Activated gamma-delta T cell treated with anti-CD3 and anti-CD28 coated beads, Interleukin-2, amount 50 U/mL, for 16 hours (primary cell): ENCODE measurements around the gene CILP2.

Experiments
- DNase-seq: peaks from one replicate; pipeline ENCODE4 v3.0.0-alpha.2; 2020; ENCODE audit warnings: low read depth

Gene CILP2

GRCh38 chr19:19538061-19538784, at the start of gene CILP2:
Gene CILP2, plus strand, starts transcription at chr19:19538265. Its CDS starts 85 bp downstream, at chr19:19538350.
- no peak for DNase-seq

GRCh38 chr19:19488875-19489690, 49.0 kb upstream of the CILP2 start:
- peak; percentile 72 for DNase-seq

GRCh38 chr19:19489804-19490204, 48.3 kb upstream of the CILP2 start:
- no peak for DNase-seq

- peak; percentile 73 for DNase-seq
Measured at GRCh38 chr19:19490214-19490968, 47.7 kb upstream of the CILP2 start.

DNA sequence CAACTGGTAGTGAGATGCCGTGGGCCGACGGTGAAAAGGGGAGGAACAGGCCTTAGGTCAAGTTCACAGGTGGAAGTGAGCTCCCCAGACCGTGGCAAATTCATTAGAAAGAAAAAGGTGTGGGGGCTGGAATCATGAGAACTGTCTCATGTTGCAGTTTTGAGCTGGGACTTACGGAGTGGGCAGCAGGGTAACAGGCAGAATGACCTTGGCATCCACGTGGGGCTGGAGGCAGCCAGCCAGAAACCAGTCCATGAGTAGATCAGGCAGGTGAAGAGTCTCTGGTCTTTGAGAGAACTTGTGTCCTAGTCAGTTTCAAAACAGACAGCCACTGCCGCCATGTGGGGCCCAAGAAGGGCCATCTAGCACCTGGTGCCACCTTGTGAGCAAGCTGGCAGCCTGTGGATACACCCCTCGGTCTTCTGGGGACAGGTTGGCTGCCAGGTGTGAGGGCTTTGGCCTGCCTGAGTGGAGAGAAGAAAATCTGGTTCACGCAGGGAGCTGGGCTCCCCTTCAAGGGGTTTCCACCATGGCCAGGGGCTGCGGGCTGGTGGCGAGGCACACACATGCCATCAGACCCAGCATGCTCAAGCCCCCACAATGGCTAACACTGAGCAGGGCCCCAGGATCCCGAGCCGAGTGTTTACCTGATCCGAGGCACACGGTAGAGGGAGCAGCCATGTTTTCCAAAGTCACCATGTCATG, 46.6 kb upstream of the CILP2 start:
- no peak for DNase-seq

- no peak for DNase-seq
Measured at GRCh38 chr19:19492026-19492610, 45.9 kb upstream of the CILP2 start.

GRCh38 chr19:19493841-19494546, 44.1 kb upstream of the CILP2 start:
- DNase-seq = no peak

DNA sequence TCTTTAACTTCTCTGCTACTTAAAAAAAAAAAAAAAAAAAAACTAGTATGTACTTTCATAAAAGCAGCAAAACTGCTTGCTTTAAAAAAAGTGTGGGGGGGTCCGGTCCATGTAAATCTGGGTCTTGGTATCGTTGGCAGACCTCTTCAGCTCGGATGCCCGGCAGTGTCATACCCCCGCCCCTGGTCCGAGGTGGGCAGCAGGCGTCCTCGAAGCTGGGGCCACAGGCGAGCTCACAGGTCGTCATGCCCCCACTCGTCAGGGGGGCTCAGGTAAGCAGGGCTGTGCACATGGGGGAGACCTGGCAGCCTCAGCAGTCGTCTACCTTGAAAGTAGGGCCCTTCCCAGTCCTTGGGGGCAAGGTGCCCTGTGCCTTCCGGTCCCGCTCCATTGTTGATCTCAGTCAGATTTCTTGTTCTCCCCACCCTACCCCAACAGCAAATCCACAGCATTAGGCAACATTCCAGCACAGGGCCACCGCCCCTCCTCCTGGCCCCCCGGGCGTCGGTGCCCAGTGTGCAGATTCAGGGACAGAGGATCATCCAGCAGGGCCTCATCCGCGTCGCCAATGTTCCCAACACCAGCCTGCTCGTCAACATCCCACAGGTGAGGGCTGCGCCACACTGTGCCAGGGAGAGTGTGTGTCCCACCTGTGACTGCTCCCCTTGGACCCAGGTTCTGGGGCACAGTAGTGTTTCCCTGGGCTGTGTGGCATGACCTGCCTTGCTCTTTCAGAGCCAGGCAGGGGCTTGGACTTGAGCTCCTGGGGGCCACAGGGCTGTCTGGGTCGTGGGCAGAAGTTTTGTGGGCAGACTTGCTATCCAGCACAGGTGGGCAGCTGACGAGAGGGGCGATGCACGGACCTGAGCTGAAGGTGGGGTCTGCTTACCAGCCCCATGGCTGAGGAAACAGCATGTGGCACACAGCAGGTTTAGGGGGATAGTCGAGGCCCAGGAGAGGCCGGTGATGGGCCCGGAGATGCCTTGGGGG, 42.2 kb upstream of the CILP2 start:
- no peak for DNase-seq

- DNase-seq = no peak
Measured at GRCh38 chr19:19498255-19498991, 39.6 kb upstream of the CILP2 start.

- DNase-seq = no peak
Measured at GRCh38 chr19:19499272-19499995, 38.6 kb upstream of the CILP2 start.

DNA sequence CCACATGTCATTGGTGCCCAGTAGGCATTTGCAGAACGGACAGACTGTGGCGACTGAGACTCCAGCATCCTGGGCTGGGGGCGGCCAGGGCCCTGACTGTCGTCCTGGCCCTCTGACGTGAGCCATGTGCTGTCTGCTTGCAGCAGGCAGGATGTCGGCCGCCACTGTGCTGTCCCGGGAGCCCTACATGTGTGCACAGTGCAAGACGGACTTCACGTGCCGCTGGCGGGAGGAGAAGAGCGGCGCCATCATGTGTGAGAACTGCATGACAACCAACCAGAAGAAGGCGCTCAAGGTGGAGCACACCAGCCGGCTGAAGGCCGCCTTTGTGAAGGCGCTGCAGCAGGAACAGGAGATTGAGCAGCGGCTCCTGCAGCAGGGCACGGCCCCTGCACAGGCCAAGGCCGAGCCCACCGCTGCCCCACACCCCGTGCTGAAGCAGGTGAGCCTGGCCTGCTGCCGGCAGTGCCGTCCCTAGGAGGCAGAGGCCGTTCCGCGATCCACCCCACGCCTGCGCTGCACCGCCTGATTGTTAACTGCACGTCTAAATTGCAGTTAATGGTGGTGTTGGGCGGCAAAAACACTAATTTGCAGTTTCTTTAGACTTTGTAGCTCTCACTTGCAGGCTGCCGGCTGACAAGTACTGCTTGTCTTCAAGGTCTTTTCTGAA, 37.0 kb upstream of the CILP2 start:
- DNase-seq = no peak

GRCh38 chr19:19501798-19502197, 36.3 kb upstream of the CILP2 start:
- DNase-seq = no peak

- DNase-seq = no peak
Measured at GRCh38 chr19:19502281-19502680, 35.8 kb upstream of the CILP2 start.

GRCh38 chr19:19502808-19503602, 35.1 kb upstream of the CILP2 start:
- no peak for DNase-seq

DNA sequence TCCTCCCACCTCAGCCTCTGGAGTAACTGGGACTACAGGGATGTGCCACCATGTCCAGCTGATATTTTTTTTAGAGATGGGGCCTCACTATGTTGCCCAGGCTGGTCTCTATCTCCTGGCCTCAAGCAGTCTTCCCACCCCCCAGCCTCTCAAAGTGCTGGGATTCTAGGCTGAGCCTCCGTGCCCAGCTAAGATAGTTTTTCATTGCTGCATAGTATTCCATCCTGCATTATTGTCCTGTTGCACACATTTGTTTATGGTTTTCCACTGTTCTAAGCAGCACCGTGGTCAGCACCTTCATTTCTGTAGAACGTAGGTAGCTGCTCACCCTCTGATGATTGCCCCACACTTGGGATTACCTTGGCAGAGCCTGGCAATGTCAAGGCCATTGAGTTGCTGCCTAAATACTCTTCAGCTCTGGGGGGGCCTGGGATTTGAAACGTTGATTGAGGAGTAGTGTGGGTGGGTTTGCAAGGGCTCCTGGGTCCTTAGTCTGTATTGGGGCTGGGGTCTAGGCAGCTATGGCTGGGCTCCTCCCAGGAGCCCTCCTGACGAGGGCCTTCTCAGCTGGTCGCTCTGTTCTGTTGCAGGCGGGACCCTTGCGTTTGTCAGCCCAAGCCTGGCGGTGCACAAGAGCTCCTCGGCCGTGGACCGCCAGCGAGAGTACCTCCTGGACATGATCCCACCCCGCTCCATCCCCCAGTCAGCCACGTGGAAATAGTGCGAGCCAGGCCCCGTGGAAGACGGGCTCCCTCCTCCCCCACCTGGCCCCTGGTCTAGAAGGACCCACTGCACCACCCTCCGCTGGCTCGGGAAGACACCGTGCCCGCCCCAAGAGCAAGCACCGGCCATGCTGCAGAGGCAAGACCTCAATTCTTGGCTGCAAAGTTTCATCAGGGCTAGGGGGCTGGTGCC, 33.1 kb upstream of the CILP2 start:
- DNase-seq = no peak
